Subcutaneous abdominal adipose tissue (tissue), 5 donors: Measurements from ENCODE around the gene PABPC1L2B.
"Not testable (repeated sequence)": the region's sequence is repeated elsewhere in the genome, so short reads cannot be mapped to it uniquely, and the experiment has no call there.

ENCODE experiments used
- H3K27ac ChIP-seq: one replicate; pipeline ENCODE4 v1.7.0; 2013; ENCODE audit warnings: low read depth, mild to moderate bottlenecking, inconsistent platforms, low read length, moderate library complexity
- H3K27me3 ChIP-seq, 5 donors: one replicate each; pipeline ENCODE4 v1.7.0; 2013; ENCODE audit warnings: low read length in 5 of 5, inconsistent platforms in 1 of 5; ENCODE audit not compliant: control insufficient read depth in 5 of 5, insufficient read depth in 4 of 5
- H3K36me3 ChIP-seq, 5 donors: one replicate each; pipeline ENCODE4 v1.7.0; 2013; ENCODE audit warnings: low read length in 5 of 5; ENCODE audit not compliant: control insufficient read depth in 5 of 5, insufficient read depth in 5 of 5
- H3K4me1 ChIP-seq, 5 donors: one replicate each; pipeline ENCODE4 v1.7.0; 2013; ENCODE audit warnings: low read length in 5 of 5, mild to moderate bottlenecking in 3 of 5, moderate library complexity in 1 of 5; ENCODE audit not compliant: control insufficient read depth in 5 of 5, insufficient read depth in 5 of 5
- H3K4me3 ChIP-seq, 5 donors: one replicate each; pipeline ENCODE4 v1.7.0; 2013; ENCODE audit warnings: low read length in 5 of 5, low read depth in 1 of 5
- H3K9ac ChIP-seq, 5 donors: one replicate each; pipeline ENCODE4 v1.7.0; 2013; ENCODE audit warnings: low read length in 5 of 5, mild to moderate bottlenecking in 4 of 5, moderate library complexity in 3 of 5
- H3K9me3 ChIP-seq, 5 donors: one replicate each; pipeline ENCODE4 v1.7.0; 2013; ENCODE audit warnings: low read length in 5 of 5; ENCODE audit not compliant: control insufficient read depth in 5 of 5
- donor health status: healthy.
- donor health status: healthy.
- donor health status: healthy.
- donor health status: healthy.
- donor health status: healthy.

The PABPC1L2B gene

DNA sequence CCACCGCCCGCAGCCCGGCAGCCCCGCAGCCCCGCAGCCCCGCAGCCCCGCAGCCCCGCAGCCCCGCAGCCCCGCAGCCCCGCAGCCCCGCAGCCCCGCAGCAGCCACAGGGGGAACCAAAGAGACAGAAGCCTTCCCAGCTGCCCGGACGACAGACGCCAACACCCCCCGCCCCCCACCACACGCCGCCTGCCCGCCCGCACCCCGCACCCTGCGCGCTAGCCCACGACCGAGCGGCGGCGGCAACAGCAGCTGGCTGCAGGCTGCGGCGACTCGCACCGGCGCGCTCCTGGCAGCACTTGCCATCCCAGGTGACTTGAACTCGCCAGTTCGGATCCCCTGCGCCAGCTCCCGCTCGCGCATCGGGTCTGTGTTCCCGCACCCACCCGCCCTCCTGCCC lies at the start of gene PABPC1L2B:
Gene PABPC1L2B (plus strand): TSS at position 207 of the 400 bp plus-strand sequence. CDS start 704 bp downstream, outside the sequence.
- not testable (repeated sequence) for H3K36me3 ChIP-seq, H3K9me3 ChIP-seq, H3K4me3 ChIP-seq, H3K27ac ChIP-seq, H3K9ac ChIP-seq, H3K27me3 ChIP-seq, H3K4me1 ChIP-seq

DNA sequence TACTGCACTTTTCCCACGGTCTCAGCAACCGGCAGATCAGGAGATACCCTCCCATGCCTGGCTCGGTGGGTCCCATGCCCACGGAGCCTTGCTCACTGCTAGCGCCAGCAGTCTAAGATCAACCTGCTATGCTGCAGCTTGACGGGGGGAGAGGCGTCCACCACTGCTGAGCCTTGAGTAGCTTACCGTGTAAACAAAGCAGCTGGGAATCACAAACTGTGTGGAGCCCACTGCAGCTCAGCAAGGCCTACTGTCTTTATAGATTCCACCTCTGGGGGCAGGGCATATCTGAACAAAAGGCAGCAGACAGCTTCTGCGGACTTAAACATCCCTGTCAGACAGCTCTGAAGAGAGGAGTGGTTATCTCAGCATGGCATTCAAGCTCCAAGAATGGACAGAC lies 42.8 kb upstream of the PABPC1L2B start:
- H3K27ac ChIP-seq, H3K9ac ChIP-seq, H3K9me3 ChIP-seq, H3K4me1 ChIP-seq, H3K4me3 ChIP-seq, H3K27me3 ChIP-seq, H3K36me3 ChIP-seq: not testable (repeated sequence)

DNA sequence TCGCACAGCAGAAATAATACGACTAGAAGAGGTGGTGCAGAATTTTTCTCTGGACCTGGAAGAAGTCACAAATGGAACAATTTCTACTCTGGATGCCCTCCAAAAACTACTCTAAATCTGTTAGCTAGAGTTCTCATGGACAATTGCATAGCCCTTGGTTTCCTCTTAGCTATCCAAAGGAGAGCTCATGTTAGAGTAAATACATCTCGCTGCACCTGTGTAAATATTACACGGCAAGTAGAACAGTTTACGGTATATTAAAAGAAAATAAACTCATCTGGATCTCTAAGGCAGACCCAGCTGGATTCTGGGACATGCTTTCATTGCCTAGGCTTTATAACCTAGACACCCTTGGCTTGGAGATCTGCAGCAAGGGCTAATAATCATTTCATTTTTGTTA lies 30.9 kb upstream of the PABPC1L2B start:
- H3K36me3 ChIP-seq, H3K9me3 ChIP-seq, H3K9ac ChIP-seq, H3K4me3 ChIP-seq, H3K27ac ChIP-seq, H3K27me3 ChIP-seq, H3K4me1 ChIP-seq: not testable (repeated sequence)

DNA sequence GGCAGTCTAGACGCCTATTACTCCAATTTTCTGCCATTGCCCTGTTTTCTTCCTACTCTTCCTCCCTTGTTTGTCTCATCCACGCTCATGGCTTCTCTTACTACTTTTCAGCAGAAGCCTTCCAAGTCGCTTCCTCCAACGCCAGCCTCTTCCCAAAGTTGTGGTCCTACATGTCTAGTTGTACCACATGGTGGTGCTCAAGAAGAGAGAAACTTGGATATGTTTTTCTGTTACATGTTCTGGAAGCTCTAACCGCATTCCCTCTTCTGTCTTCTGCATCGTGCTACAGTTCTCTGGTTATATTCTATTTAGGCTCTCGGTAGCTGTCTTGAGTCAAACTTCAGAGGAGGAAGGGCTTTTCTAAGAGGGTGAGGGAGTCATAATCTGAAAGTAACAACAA lies 27.9 kb upstream of the PABPC1L2B start:
- not testable (repeated sequence) for H3K36me3 ChIP-seq, H3K27me3 ChIP-seq, H3K9ac ChIP-seq, H3K27ac ChIP-seq, H3K4me1 ChIP-seq, H3K4me3 ChIP-seq, H3K9me3 ChIP-seq

DNA sequence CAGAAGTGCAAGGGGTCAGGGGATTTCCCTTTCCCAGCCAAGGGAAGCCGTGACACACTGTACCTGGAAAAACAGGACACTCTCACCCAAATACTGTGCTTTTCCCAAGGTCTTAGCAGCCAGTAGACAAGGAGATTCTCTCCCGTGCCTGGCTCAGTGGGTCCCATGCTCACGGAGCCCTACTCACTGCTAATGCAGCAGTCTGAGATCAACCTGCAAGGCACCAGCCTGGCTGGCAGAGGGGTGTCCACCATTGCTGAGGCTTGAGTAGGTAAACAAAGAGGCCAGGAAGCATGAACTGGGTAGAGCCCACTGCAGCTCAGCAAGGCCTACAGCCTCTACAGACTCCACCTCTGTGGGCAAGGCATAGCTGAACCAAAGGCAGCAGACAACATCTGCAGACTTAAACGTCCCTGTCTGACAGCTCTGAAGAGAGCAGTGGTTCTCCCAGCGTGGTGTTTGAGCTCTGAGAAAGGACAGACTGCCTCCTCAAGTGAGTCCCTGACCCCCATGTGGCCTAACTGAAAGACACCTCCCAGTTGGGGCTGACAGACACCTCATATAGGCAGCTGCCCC lies 21.8 kb upstream of the PABPC1L2B start:
- not testable (repeated sequence) for H3K9ac ChIP-seq

DNA sequence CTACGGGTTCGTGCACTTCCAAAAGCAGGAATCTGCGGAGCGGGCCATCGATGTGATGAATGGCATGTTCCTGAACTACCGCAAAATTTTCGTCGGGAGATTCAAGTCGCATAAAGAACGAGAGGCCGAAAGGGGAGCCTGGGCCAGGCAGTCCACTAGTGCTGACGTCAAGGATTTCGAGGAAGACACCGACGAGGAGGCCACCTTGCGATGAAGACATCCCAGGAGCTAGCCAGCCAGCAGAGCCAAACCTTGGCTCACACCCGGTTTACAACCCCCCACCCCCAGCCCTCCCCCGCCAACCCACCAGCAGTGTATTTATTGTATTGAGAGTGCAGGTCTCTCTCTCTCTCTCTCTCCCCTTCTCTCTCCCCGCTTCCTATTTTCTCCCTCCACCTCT lies 1.3 kb downstream of the PABPC1L2B start:
- H3K4me1 ChIP-seq, H3K27ac ChIP-seq, H3K27me3 ChIP-seq, H3K9ac ChIP-seq, H3K4me3 ChIP-seq, H3K9me3 ChIP-seq, H3K36me3 ChIP-seq: not testable (repeated sequence)

More for the DNA sequence above, 21.8 kb upstream of the PABPC1L2B start:
- H3K27me3 ChIP-seq, H3K4me1 ChIP-seq, H3K9me3 ChIP-seq, H3K4me3 ChIP-seq, H3K36me3 ChIP-seq, H3K27ac ChIP-seq: not testable (repeated sequence)

DNA sequence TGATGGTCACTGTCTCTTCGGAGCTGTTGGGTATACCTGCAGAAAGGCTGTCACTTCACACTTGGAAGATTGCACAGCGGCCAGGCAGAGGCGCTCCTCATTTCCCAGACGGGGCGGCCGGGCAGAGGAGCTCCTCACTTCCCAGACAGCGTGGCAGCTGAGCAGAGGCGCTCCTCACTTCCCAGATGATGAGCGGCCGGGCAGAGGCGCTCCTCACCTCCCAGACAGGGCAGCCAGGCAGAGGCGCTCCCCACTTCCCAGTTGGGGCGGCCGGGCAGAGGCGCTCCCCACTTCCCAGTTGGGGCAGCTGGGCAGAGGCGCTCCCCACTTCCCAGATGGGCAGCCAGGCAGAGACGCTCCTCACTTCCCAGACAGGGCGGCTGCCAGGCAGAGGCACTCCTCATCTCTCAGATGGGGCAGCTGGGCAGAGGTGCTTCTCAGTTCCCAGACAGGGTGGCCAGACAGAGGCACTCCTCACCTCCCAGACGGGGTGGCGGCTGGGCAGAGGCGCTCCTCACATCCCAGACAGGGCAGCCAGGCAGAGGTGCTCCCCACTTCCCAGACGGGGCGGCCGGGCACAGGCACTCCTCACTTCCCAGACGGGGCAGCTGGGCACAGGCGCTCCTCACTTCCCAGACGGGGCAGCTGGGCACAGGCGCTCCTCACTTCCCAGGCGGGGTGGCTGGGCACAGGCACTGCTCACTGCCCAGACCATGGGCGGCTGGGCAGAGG lies 18.8 kb downstream of the PABPC1L2B start:
- no peak overlapping the region for H3K4me3 ChIP-seq
- no peak overlapping the region for H3K9ac ChIP-seq
- peaks cover 0 to 5% (median 0%) of the 10 kb centered on the region in 5 donors for H3K27me3 ChIP-seq
- H3K36me3 ChIP-seq = no peaks in the 10 kb centered on the region
- H3K27ac ChIP-seq = no peak overlapping the region
- H3K4me1 ChIP-seq = no peaks in the 10 kb centered on the region
- H3K9me3 ChIP-seq = peaks cover 0 to 16% (median 4%) of the 10 kb centered on the region in 5 donors

DNA sequence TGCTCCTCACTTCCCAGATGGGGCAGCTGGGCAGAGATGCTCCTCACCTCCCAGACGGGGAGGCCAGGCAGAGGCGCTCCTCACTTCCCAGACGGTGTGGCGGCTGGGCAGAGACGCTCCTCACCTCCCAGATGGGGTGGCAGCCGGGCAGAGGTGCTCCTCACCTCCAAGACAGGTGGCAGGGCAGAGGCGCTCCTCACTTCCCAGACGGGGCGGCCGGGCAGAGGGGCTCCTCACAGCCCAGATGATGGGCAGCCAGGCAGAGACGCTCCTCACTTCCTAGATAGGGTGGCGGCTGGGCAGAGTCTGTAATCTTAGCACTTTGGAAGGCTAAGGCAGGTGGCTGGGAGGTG lies 19.3 kb downstream of the PABPC1L2B start:
- not testable (repeated sequence) for H3K9ac ChIP-seq

DNA sequence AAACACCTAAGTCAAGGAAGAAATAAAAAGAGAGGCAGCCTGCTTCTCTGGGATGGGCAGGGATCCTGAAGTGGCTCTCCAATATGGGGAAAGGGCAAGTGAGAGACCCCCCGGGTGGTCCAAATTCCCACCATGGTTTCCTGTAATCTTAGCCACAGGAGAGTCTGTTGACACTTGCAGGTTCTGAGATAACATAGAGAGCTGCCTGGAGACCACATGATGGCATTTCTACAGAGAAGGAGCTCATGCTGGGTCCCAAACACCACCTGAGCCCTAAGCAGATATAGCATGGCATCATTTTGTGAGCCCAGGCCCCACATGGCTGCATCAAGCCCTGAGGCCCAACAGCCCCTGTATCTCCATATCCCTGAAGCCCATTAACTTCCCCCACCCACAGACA lies 26.1 kb downstream of the PABPC1L2B start:
- Histone ChIP-seq H3K4me1 (no peaks in the 10 kb centered on the region), H3K27me3 (peaks cover 0 to 10% (median 4%) of the 10 kb centered on the region in 5 donors), H3K36me3 (no peaks in the 10 kb centered on the region)

More for the DNA sequence above, 19.3 kb downstream of the PABPC1L2B start:
- H3K4me3 ChIP-seq, H3K27ac ChIP-seq, H3K4me1 ChIP-seq, H3K27me3 ChIP-seq, H3K36me3 ChIP-seq: not testable (repeated sequence)
- H3K9me3 ChIP-seq = peaks cover 0 to 19% (median 4%) of the 10 kb centered on the region in 5 donors

More for the DNA sequence above, 26.1 kb downstream of the PABPC1L2B start:
- Histone ChIP-seq H3K9me3 (peaks cover 4 to 24% (median 19%) of the 10 kb centered on the region in 5 donors), H3K4me3 (no peak overlapping the region), H3K9ac (no peak overlapping the region), H3K27ac (no peak overlapping the region)
